H9 (cell line): ENCODE results near the gene FAAH. TPM values are rescaled to one million over a fixed set of nuclear protein-coding genes. Genes with fewer than 3 reads are reported as not detected.

Source experiments
- DNase-seq: peaks from one replicate; pipeline ENCODE4 v3.0.0-alpha.2; 2017
- H2AFZ ChIP-seq: one replicate; pipeline ENCODE4 v1.6.1; 2013; ENCODE audit warnings: mild to moderate bottlenecking, low read length, control low read depth, moderate library complexity
- H2AK5ac ChIP-seq: 2 replicates; pipeline ENCODE4 v1.6.1; 2013; ENCODE audit warnings: low read length, control low read depth, mixed read lengths; ENCODE audit not compliant: insufficient read length
- H2BK120ac ChIP-seq: one replicate; pipeline ENCODE4 v1.6.1; 2013; ENCODE audit warnings: low read depth, mild to moderate bottlenecking, low read length, control low read depth, inconsistent platforms; ENCODE audit not compliant: poor library complexity, severe bottlenecking
- H2BK12ac ChIP-seq: 2 replicates; pipeline ENCODE4 v1.6.1; 2013; ENCODE audit warnings: low read length, control low read depth, mixed read lengths, low read depth; ENCODE audit not compliant: insufficient read length
- H2BK15ac ChIP-seq: 2 replicates; pipeline ENCODE4 v1.6.1; 2013; ENCODE audit warnings: low read depth, low read length, control low read depth
- H2BK20ac ChIP-seq: one replicate; pipeline ENCODE4 v1.6.1; 2013; ENCODE audit warnings: low read depth, mild to moderate bottlenecking, low read length, control low read depth, inconsistent platforms; ENCODE audit not compliant: poor library complexity, severe bottlenecking
- H2BK5ac ChIP-seq: 2 replicates; pipeline ENCODE4 v1.6.1; 2013; ENCODE audit warnings: low read length, control low read depth, mixed read lengths; ENCODE audit not compliant: insufficient read length
- H3K14ac ChIP-seq: 2 replicates; pipeline ENCODE4 v1.6.1; 2013; ENCODE audit warnings: low read length, control low read depth; ENCODE audit not compliant: insufficient read depth
- H3K18ac ChIP-seq: 2 replicates; pipeline ENCODE4 v1.6.1; 2013; ENCODE audit warnings: low read depth, mild to moderate bottlenecking, mixed read lengths, low read length, control low read depth; ENCODE audit not compliant: insufficient read length
- H3K23ac ChIP-seq: 2 replicates; pipeline ENCODE4 v1.6.1; 2013; ENCODE audit warnings: low read length, control low read depth, mixed read lengths, low read depth; ENCODE audit not compliant: insufficient read length
- H3K23me2 ChIP-seq: 2 replicates; pipeline ENCODE4 v1.6.1; 2013; ENCODE audit warnings: low read depth, mild to moderate bottlenecking, mixed read lengths, low read length, control low read depth; ENCODE audit not compliant: insufficient read length, poor library complexity, severe bottlenecking
- H3K27ac ChIP-seq: 2 replicates; pipeline ENCODE4 v1.5.1; 2013; ENCODE audit warnings: low read length, control low read depth, mixed read lengths, low read depth; ENCODE audit not compliant: insufficient read length
- H3K27me3 ChIP-seq: 2 replicates; pipeline ENCODE4 v1.6.1; 2013; ENCODE audit warnings: low read length, control low read depth, inconsistent platforms; ENCODE audit not compliant: insufficient read depth
- H3K4ac ChIP-seq: 2 replicates; pipeline ENCODE4 v1.6.1; 2013; ENCODE audit warnings: low read depth, mild to moderate bottlenecking, control low read depth, inconsistent platforms, low read length, moderate library complexity
- H3K4me1 ChIP-seq: 2 replicates; pipeline ENCODE4 v1.6.1; 2013; ENCODE audit warnings: low read length, control low read depth, inconsistent platforms; ENCODE audit not compliant: insufficient read depth
- H3K4me2 ChIP-seq: 2 replicates; pipeline ENCODE4 v1.6.1; 2013; ENCODE audit warnings: low read length, control low read depth, mixed read lengths; ENCODE audit not compliant: insufficient read length, insufficient read depth
- H3K56ac ChIP-seq: 2 replicates; pipeline ENCODE4 v1.6.1; 2013; ENCODE audit warnings: low read depth, mild to moderate bottlenecking, mixed read lengths, low read length, control low read depth; ENCODE audit not compliant: insufficient read length
- H3K79me1 ChIP-seq: 2 replicates; pipeline ENCODE4 v1.6.1; 2013; ENCODE audit warnings: low read depth, mild to moderate bottlenecking, moderate library complexity, low read length, control low read depth, inconsistent platforms; ENCODE audit not compliant: insufficient read depth, poor library complexity, severe bottlenecking
- H3K79me2 ChIP-seq: 2 replicates; pipeline ENCODE4 v1.6.1; 2013; ENCODE audit warnings: low read length, control low read depth, inconsistent platforms; ENCODE audit not compliant: insufficient read depth
- H3K9ac ChIP-seq: 2 replicates; pipeline ENCODE4 v1.6.1; 2013; ENCODE audit warnings: low read length, control low read depth, mixed read lengths; ENCODE audit not compliant: insufficient read length; ENCODE audit errors: extremely low read depth
- H3K9me3 ChIP-seq: one replicate; pipeline ENCODE4 v1.6.1; 2013; ENCODE audit warnings: low read depth, low read length, inconsistent platforms; ENCODE audit not compliant: control insufficient read depth
- H3T11ph ChIP-seq: one replicate; pipeline ENCODE4 v1.6.1; 2013; ENCODE audit warnings: mild to moderate bottlenecking, low read length, control low read depth, inconsistent platforms
- H4K20me1 ChIP-seq: one replicate; pipeline ENCODE4 v1.6.1; 2013; ENCODE audit not compliant: control insufficient read depth, insufficient read length, insufficient read depth
- H4K5ac ChIP-seq: 2 replicates; pipeline ENCODE4 v1.6.1; 2013; ENCODE audit warnings: low read depth, mild to moderate bottlenecking, mixed read lengths, low read length, control low read depth; ENCODE audit not compliant: insufficient read length
- H4K8ac ChIP-seq: replicated peaks from 2 replicates; pipeline ENCODE4 v1.6.1; 2013; ENCODE audit warnings: low read length, control low read depth, mixed read lengths, low read depth; ENCODE audit not compliant: insufficient read length
- H4K91ac ChIP-seq: 2 replicates; pipeline ENCODE4 v1.6.1; 2013; ENCODE audit warnings: low read depth, mild to moderate bottlenecking, moderate library complexity, mixed read lengths, low read length, control low read depth; ENCODE audit not compliant: insufficient read length
- H3K27ac Mint-ChIP-seq, 3 experiments: 2 replicates in 2 of 3; 3 replicates in 1 of 3; pipeline ENCODE4 v1.8.0; 2020 to 2021; ENCODE audit warnings: mixed read lengths in 3 of 3, mild to moderate bottlenecking in 1 of 3, moderate library complexity in 1 of 3
- H3K27me3 Mint-ChIP-seq: 2 replicates; pipeline ENCODE4 v1.8.0; 2021; ENCODE audit warnings: low read depth, mild to moderate bottlenecking, moderate library complexity, mixed read lengths
- H3K36me3 Mint-ChIP-seq, 3 experiments: 2 replicates in 2 of 3; 3 replicates in 1 of 3; pipeline ENCODE4 v1.8.0; 2020 to 2021; ENCODE audit warnings: low read depth in 3 of 3, mixed read lengths in 3 of 3; ENCODE audit not compliant: insufficient read depth in 1 of 3
- H3K4me1 Mint-ChIP-seq, 2 experiments: 2 replicates each; pipeline ENCODE4 v1.8.0; 2020; ENCODE audit warnings: mixed read lengths in 2 of 2
- H3K4me3 Mint-ChIP-seq, 2 experiments: 2 replicates in 1 of 2; 3 replicates in 1 of 2; pipeline ENCODE4 v1.8.0; 2020 to 2021; ENCODE audit warnings: mild to moderate bottlenecking in 2 of 2, mixed read lengths in 2 of 2, moderate library complexity in 1 of 2
- H3K9me3 Mint-ChIP-seq, 2 experiments: 2 replicates in 1 of 2; 3 replicates in 1 of 2; pipeline ENCODE4 v1.8.0; 2020; ENCODE audit warnings: mild to moderate bottlenecking in 2 of 2, mixed read lengths in 2 of 2, moderate library complexity in 1 of 2
- CTCF ChIP-seq: fragments of 200-600 bp; sonication (generic); conservative IDR thresholded peaks from 3 replicates; pipeline ENCODE4 v1.8.0; 2021; ENCODE audit warnings: antibody characterized with exemption, mild to moderate bottlenecking
- WGBS: extraction: QIAGEN DNeasy Blood & Tissue Kit; methylation state at CpG from one replicate; pipeline ENCODE4 v1.1.7; 2013; ENCODE audit warnings: missing lambda C conversion rate, low lambda C conversion rate, mixed read lengths; ENCODE audit not compliant: insufficient read length; ENCODE audit errors: extremely low coverage; 5-methylcytosine and 5-hydroxymethylcytosine counted together
- total RNA-seq: library from RNA; stranded (reverse); gene quantifications from 2 replicates; pipeline ENCODE4 v1.2.1, GENCODE V29; 2021

Gene FAAH
- total RNA-seq, 1 experiment from 2014 or later: 18.9 TPM

- H3K79me2 ChIP-seq: no peaks in the 10 kb centered on the region
- H3K27ac ChIP-seq: no peak overlapping the region
- no peak overlapping the region for H4K91ac ChIP-seq
- H3K4me1 Mint-ChIP-seq: peaks cover 11 to 20% of the 10 kb centered on the region in 2 experiments
- WGBS: no CpG with 5 or more reads among the region's 7 CpGs
- peaks cover 2 to 19% (median 16%) of the 10 kb centered on the region in 3 experiments; a peak in 6 of 7 replicates for H3K36me3 Mint-ChIP-seq
- no peak overlapping the region for H2BK15ac ChIP-seq
- H4K5ac ChIP-seq: no peak overlapping the region
- no peak overlapping the region for H2BK20ac ChIP-seq
- no peak for DNase-seq
- no peak overlapping the region for H3K23ac ChIP-seq
- no peak overlapping the region for H3K18ac ChIP-seq
- no peak overlapping the region for H3T11ph ChIP-seq
- H3K4ac ChIP-seq: no peak overlapping the region
- no peaks in the 10 kb centered on the region for H3K9me3 Mint-ChIP-seq
- no peak overlapping the region for H2BK120ac ChIP-seq
- H3K4me1 ChIP-seq: no peaks in the 10 kb centered on the region; the same call in 1 of the 2 replicates
- H4K8ac ChIP-seq: no peak overlapping the region
- H3K79me1 ChIP-seq: no peaks in the 10 kb centered on the region
- no peak overlapping the region for H3K4me2 ChIP-seq
- H3K56ac ChIP-seq: no peak overlapping the region
- peaks cover 3% of the 10 kb centered on the region for H3K27me3 Mint-ChIP-seq
- no peak overlapping the region for H2AFZ ChIP-seq
- H4K20me1 ChIP-seq: no peaks in the 10 kb centered on the region
- no peaks in the 10 kb centered on the region for H3K27me3 ChIP-seq
- H2BK12ac ChIP-seq: no peak overlapping the region
- no peak overlapping the region for H2AK5ac ChIP-seq
- no peak overlapping the region for H3K9ac ChIP-seq
- H3K4me3 Mint-ChIP-seq: no peak overlapping the region
- no peak overlapping the region; a peak in 1 of 7 replicates for H3K27ac Mint-ChIP-seq
- H2BK5ac ChIP-seq: no peak overlapping the region
- no peak overlapping the region; the same call in 1 of the 2 replicates for H3K14ac ChIP-seq
- TF ChIP-seq CTCF: 0 out of 3 replicates have a peak, but pooled peaks have one; percentile 11
- no peaks in the 10 kb centered on the region for H3K23me2 ChIP-seq
- no peaks in the 10 kb centered on the region for H3K9me3 ChIP-seq
These were observed 16.9 kb downstream of the FAAH start for GRCh38 chr1:46411010-46411405.
